HepG2 (cell line): ENCODE measurements around the gene TSHZ1. TPM values are rescaled to one million over a fixed set of nuclear protein-coding genes. Genes with fewer than 3 reads are reported as not detected.

Experiments
- HMGXB3 ChIP-seq: sonication (generic); formaldehyde crosslinking; IDR thresholded peaks from 2 replicates; pipeline ENCODE4 v1.4.0; 2020; ENCODE audit warnings: missing genetic modification reagents, borderline replicate concordance
- KLF15 ChIP-seq: sonication (generic); formaldehyde crosslinking; IDR thresholded peaks from 2 replicates; pipeline ENCODE4 v1.8.1; 2023; ENCODE audit warnings: borderline replicate concordance, mild to moderate bottlenecking, inconsistent platforms, missing genetic modification reagents, mixed read lengths
- KLF6 ChIP-seq: IDR thresholded peaks from 2 replicates; pipeline ENCODE4 v1.8.0; 2016; ENCODE audit warnings: missing biosample characterization, missing genetic modification reagents
- MAFG ChIP-seq: sonication (generic); formaldehyde crosslinking; IDR thresholded peaks from 2 replicates; pipeline ENCODE4 v1.5.1; 2020; ENCODE audit warnings: mild to moderate bottlenecking, missing genetic modification reagents
- MAZ ChIP-seq, 2 experiments: sonication (generic) in 1 of 2; formaldehyde crosslinking in 1 of 2; IDR thresholded peaks; 2 replicates each; pipeline versions ENCODE4 v1.5.0 to v1.6.1; 2012 to 2020; ENCODE audit warnings: low read depth in 2 of 2, mild to moderate bottlenecking in 2 of 2, borderline replicate concordance in 1 of 2, improper control_type of control experiment in 1 of 2, low read length in 1 of 2, missing genetic modification reagents in 1 of 2, moderate library complexity in 1 of 2
- MNT ChIP-seq: fragments of 450-650 bp; IDR thresholded peaks from 2 replicates; pipeline ENCODE4 v1.6.1; 2016
- TOE1 ChIP-seq: sonication (generic); formaldehyde crosslinking; IDR thresholded peaks from 2 replicates; pipeline ENCODE4 v1.4.0; 2020; ENCODE audit warnings: mild to moderate bottlenecking, missing genetic modification reagents
- ZBTB20 ChIP-seq: sonication (generic); formaldehyde crosslinking; IDR thresholded peaks from 2 replicates; pipeline ENCODE4 v1.8.1; 2023; ENCODE audit warnings: missing genetic modification reagents, low read depth, mild to moderate bottlenecking, borderline replicate concordance
- ZBTB37 ChIP-seq: sonication (generic); formaldehyde crosslinking; IDR thresholded peaks from 2 replicates; pipeline ENCODE4 v1.4.0; 2020; ENCODE audit warnings: mild to moderate bottlenecking, missing genetic modification reagents
- ZBTB46 ChIP-seq: sonication (generic); formaldehyde crosslinking; IDR thresholded peaks from 2 replicates; pipeline ENCODE4 v1.4.0; 2020; ENCODE audit warnings: mild to moderate bottlenecking, missing genetic modification reagents, borderline replicate concordance
- ZBTB7A ChIP-seq: sonication (generic); formaldehyde crosslinking; IDR thresholded peaks from 2 replicates; pipeline ENCODE4 v1.8.0; 2022; ENCODE audit warnings: mild to moderate bottlenecking, missing genetic modification reagents
- ZNF224 ChIP-seq: sonication (generic); formaldehyde crosslinking; IDR thresholded peaks from 2 replicates; pipeline ENCODE4 v1.5.0; 2020; ENCODE audit warnings: mild to moderate bottlenecking, missing genetic modification reagents
- ZNF263 ChIP-seq: sonication (generic); formaldehyde crosslinking; IDR thresholded peaks from 2 replicates; pipeline ENCODE4 v1.4.0; 2020; ENCODE audit warnings: missing genetic modification reagents
- ZNF543 ChIP-seq: sonication (generic); formaldehyde crosslinking; IDR thresholded peaks from 2 replicates; pipeline ENCODE4 v1.4.0; 2020; ENCODE audit warnings: mild to moderate bottlenecking, missing genetic modification reagents
- ZNF724P ChIP-seq: sonication (generic); formaldehyde crosslinking; IDR thresholded peaks from 2 replicates; pipeline ENCODE4 v1.8.0; 2022; ENCODE audit warnings: missing genetic modification reagents, borderline replicate concordance
- ZNF782 ChIP-seq: sonication (generic); formaldehyde crosslinking; IDR thresholded peaks from 2 replicates; pipeline ENCODE4 v1.4.0; 2020; ENCODE audit warnings: missing genetic modification reagents, mild to moderate bottlenecking, borderline replicate concordance
- polyA plus RNA-seq, 8 experiments: library from polyadenylated mRNA; depleted of rRNA in 3 of 8; stranded (reverse) in 7 of 8; unstranded in 1 of 8; fragments of >200 nt; fragmentation: Illumina TruSeq in 4 of 8; extraction: Trizol in 4 of 8; gene quantifications; 2 replicates each; pipeline versions ENCODE4 v1.2.1 to v1.2.3, GENCODE V29; 2011 to 2016; ENCODE audit warnings: low read depth in 4 of 8, missing spikeins in 1 of 8, mixed read lengths in 1 of 8; ENCODE audit not compliant: insufficient read depth in 1 of 8
- total RNA-seq, 5 experiments: library from RNA; depleted of rRNA; stranded (reverse); fragments of >200 nt; fragmentation: Illumina TruSeq; extraction: Trizol; gene quantifications; 2 replicates each; pipeline ENCODE4 v1.2.3, GENCODE V29; 2016; ENCODE audit warnings: low read depth in 1 of 5

Gene TSHZ1
- total and polyA plus RNA-seq, 2 of the 13 experiments (the other 11 are each of a cell fraction or from before 2014, with no cell fraction given) = 2.5 to 2.7 TPM

GRCh38 chr18:75209129-75209950, 1.3 kb upstream of the TSHZ1 start, which contains the start of gene PTGR3 (continued):
- TF ChIP-seq MAZ (IDR thresholded peaks at IDR 0.05; ENCODE audit: borderline replicate concordance, low read depth, low read length) (no peak), MAZ (CRISPR knock-in tag; IDR thresholded peaks at IDR 0.05; ENCODE audit: low read depth) (0 out of 2 replicates have a peak, but pooled peaks have one; percentile 50), ZNF782 (no peak), ZBTB20 (CRISPR knock-in tag) (peak; percentile 29; the same call in 1 of the 2 replicates), HMGXB3 (CRISPR knock-in tag) (no peak), ZNF224 (CRISPR knock-in tag) (no peak), KLF15 (CRISPR knock-in tag) (no peak), ZNF724P (CRISPR knock-in tag) (no peak), KLF6 (CRISPR knock-in tag) (no peak), MNT (no peak), ZNF543 (CRISPR knock-in tag) (no peak), ZBTB46 (CRISPR knock-in tag) (no peak), MAFG (no peak), ZBTB7A (CRISPR knock-in tag) (no peak), ZBTB37 (no peak), ZNF263 (CRISPR knock-in tag) (no peak), TOE1 (CRISPR knock-in tag) (no peak)
